Measurements from ENCODE around the gene FFAR2.

FFAR2 gene

DNA sequence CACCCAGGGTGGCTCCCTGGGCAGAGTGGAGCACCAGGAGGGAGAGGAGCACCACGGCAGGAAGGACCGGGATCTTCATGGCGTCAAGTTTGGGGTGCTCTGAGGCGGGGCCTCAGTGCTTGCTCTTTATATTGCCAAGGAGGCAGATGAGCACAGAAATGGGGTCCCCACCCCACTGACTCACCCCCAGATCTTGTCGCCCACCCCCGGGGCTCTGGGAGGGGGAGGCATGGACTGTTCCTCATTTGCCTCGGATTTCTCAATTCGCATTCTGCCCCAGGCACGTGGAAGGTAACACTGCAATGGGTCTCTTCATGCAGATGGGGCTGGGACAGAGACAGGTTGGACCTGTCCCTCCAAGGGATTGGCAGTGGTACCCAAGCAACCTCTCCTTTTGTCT lies 42.3 kb downstream of the FFAR2 start, which contains the start of gene KRTDAP:
KRTDAP (minus strand) TSS at position 101 of the 400 bp plus-strand sequence; CDS start at position 79, 22 bp downstream.
- no peak for DNase-seq

- no peak for DNase-seq
Measured at GRCh38 chr19:35491836-35492360, 43.8 kb downstream of the FFAR2 start.

DNA sequence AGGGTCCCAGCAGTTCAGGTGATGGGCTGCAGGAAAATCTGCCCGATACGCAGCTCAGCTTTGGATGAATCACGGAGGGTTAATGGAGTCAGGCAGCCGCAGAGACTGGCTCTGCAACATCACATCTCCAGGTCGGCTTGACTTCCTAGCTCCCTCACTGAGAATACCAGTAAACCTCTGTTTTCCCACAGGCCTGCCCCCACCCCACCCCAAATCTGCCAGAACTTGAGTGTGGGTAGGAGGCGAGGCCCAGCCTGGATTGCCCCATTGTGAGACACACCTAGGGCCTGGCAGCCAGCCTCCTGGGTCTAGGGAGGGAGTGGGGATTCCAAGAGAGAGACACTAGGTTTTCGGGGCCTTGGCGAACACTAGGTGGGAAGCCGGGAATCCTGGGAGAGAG lies 45.9 kb downstream of the FFAR2 start:
- no peak for DNase-seq

DNA sequence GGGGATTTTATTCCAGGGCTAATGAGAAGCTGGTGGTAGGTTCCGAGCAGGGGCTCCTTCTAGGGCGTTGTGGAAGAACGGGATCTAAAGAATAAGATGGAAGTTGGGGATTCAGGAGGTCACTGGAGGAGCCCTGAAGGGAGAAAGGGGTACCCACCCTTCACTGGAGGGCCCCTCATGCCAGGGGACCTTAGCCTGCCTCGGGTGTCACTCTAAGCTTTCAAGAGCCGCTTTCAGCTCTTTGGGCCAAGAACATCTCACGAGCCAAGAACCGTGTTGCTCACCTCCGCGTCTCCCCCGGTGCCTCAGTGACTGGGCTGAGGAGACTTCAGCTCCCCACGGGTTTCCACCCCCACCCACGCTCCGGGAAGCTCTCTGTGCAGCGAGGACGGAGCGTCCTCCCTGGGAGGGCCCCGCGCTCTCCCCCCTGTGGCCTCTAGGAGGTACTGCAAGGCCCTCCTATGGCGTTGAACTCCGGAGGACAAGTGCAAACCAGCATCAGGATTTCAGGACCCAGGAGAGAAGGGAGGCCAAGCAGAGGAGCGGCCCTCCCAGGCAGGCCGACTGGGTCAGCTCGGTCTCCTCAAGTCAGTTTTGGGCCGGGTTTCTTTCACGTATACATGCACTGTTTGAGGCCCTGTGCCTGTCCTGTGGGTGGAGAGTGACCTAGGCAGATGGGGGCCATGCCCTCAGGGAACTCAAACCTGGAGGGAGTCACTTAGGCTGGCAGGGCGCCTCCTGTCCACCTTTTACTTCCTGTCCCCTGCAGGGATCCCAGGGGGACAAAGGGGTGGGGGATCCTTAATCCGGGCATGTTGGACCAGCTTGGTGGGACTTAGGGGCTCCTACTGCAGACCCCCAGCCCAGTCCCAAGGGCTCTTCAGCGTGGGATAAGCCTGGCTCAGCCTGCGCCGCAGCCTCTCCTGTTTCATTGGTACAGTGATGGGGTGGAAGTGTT lies 47.3 kb downstream of the FFAR2 start:
- DNase-seq: peak; percentile 78

DNA sequence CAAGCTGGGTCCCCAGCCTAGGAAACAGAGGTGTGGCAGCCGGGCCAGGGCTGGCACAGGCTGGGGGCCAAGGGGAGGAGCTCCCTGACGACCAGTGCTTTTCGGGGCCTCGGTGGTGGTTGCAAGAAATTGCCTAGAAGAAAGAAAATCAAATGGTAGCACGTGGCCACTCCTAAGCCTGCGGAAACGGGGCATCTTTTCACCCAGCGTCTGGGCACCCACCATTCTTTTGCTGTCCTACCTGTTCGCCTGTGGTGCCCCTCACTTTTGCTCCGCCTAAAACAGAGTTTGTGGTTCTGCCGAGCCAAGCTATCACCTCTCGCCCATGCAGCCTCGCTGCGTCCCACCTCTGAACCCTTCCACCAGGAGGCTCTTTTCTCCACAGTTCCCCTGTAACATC lies 49.3 kb downstream of the FFAR2 start:
- no peak for DNase-seq

DNA sequence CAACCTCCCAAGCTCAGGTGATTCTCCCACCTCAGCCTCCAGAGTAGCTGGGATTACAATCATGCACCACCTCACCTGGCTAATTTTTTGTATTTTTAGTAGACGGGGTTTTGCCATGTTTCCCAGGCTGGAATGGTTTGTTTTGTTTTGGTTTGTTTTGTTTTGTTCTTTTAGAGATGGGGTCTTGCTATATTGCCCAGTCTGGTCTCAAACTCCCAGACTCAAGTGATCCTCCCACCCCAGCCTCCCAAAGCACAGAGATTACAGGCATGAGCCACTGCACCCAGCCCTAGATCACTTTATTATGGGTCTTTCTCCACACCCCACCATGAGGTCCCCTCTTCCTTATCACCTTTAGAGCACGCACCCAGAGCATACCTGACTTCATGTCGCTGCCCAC lies 50.2 kb downstream of the FFAR2 start:
- no peak for DNase-seq

DNA sequence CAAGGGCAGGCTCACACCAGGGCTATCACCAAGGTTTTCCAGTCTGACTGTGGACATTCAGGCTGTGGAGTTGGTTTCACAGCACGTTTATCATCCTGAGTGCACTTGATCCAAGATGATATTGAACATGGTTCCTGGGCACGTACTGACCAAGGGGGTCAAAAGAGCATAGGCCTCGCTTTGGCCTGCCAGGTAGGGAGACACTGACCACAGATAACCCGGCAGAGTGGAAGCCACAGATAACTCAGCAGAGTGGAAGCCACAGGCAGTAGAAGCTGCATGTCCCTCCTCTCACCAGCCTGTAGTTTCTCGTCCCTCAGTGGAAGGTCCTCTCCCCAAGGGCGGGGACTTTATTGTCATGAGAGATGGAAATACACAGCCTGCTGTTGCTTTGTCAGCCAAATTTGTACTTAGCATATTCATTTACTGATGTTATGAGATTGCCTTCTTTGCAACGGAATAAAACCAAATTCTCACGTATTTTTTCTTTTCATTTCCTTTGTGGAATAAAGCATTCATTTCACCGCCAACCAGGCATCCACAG lies 51.0 kb downstream of the FFAR2 start:
- DNase-seq: no peak

DNA sequence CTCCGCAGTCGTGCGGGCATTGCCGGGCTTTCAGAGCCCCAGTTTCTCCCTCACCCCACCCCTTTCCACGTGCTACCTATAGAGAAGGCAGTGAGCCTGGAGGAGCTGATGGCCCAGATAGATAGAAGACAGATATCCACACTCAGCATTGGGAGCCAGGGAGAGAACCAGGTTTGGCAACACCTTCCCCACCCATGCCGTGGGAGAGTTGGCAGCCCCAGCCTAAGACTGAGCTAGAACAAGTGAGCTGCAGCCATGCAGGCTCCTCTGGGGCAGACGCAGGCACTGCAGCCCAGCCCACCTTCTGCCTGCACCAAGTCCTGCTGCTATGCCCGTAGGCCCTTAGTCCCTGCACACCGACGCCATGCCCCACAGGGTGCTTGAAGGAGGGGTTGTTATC lies 52.6 kb downstream of the FFAR2 start:
- DNase-seq: no peak
